AG04449 (cell line): Measurements from ENCODE around the gene CISD3.

Experiments used
- CTCF ChIA-PET: fragments of 350-600 bp; formaldehyde crosslinking; extraction: SDS; loops from one replicate; lab custom pipeline; 2021; ENCODE audit warnings: antibody characterized with exemption; lab: Yijun Ruan, JAX
- POLR2A ChIA-PET: fragments of 400-600, 350-600 bp; formaldehyde crosslinking; extraction: SDS; loops from one replicate; lab custom pipeline; 2020; ENCODE audit warnings: antibody characterized with exemption, inconsistent platforms; lab: Yijun Ruan, JAX
- DNase-seq: peaks from one replicate; pipeline ENCODE4 v3.0.0-alpha.2; 2010; ENCODE audit warnings: low read depth, low spot score
- H3K4me3 ChIP-seq: 2 replicates; pipeline ENCODE4 v1.5.1; 2011; ENCODE audit warnings: low read depth, mild to moderate bottlenecking, control low read depth, low read length
- CTCF ChIP-seq: IDR thresholded peaks from one replicate; pipeline ENCODE4 v1.5.1; 2011; ENCODE audit warnings: mild to moderate bottlenecking, moderate library complexity, low read length, control low read depth, inconsistent platforms; ENCODE audit not compliant: insufficient read depth; ENCODE audit errors: missing control alignments

CISD3 gene

GRCh38 chr17:38729368-38729885 lies 714 bp upstream of the CISD3 start:
- TF ChIP-seq CTCF: no peak
- DNase-seq: no peak
- peak overlapping the region; percentile 77 for H3K4me3 ChIP-seq
- CTCF ChIA-PET: interaction anchor here (0.8 to 2.9 kb wide), 11 partner anchors 8 to 424 kb away, joined by 3 to 23 read pairs (median 5); partner anchors contain the start of genes EPOP and PSMB3
- POLR2A ChIA-PET: interaction anchor here (0.6 kb wide), 1 partner anchor 527 kb away, joined by 3 read pairs; no protein-coding TSS in a partner anchor

GRCh38 chr17:38730526-38731379 lies 612 bp downstream of the CISD3 start:
- ChIA-PET CTCF (interaction anchor here (0.9 to 2.3 kb wide), 11 partner anchors 9 to 421 kb away, joined by 3 to 22 read pairs (median 3); partner anchors contain the start of genes EPOP, PLXDC1 and PSMB3), POLR2A (interaction anchor here (1.0 kb wide), 2 partner anchors 139 to 153 kb away, joined by 4 read pairs; partner anchors contain the start of gene LASP1)
- peak overlapping the region; percentile 77 for H3K4me3 ChIP-seq
- no peak for TF ChIP-seq CTCF
- no peak for DNase-seq

- ChIA-PET POLR2A (no interaction called here), CTCF (interaction anchor here (1.0 to 2.3 kb wide), 12 partner anchors 8 to 420 kb away, joined by 3 to 22 read pairs (median 3); partner anchors contain the start of genes EPOP, PLXDC1 and PSMB3)
- no peak for TF ChIP-seq CTCF
- no peak overlapping the region; the same call in 1 of the 2 replicates for H3K4me3 ChIP-seq
- no peak for DNase-seq
Observed at GRCh38 chr17:38731526-38732294, 1.6 kb downstream of the CISD3 start.

- CTCF ChIA-PET: interaction anchor here (1.0 to 5.5 kb wide), 5 partner anchors 9 to 224 kb away, joined by 3 to 84 read pairs (median 3); partner anchors contain the start of genes EPOP and PCGF2
- no peak for DNase-seq
- H3K4me3 ChIP-seq: no peak overlapping the region
- POLR2A ChIA-PET: no interaction called here
- TF ChIP-seq CTCF: no peak
Observed at GRCh38 chr17:38732376-38733281, 2.5 kb downstream of the CISD3 start.

- TF ChIP-seq CTCF: no peak
- ChIA-PET POLR2A (no interaction called here), CTCF (interaction anchor here (1.1 to 5.5 kb wide), 4 partner anchors 12 to 420 kb away, joined by 3 to 84 read pairs (median 42); partner anchors contain the start of genes EPOP and PCGF2)
- DNase-seq: no peak
- H3K4me3 ChIP-seq: no peak overlapping the region
Observed at GRCh38 chr17:38733282-38733981, 3.3 kb downstream of the CISD3 start.
